Psoas muscle (tissue), 8 donors: Measurements from ENCODE around the gene CCDC57. TPM values are rescaled to one million over a fixed set of nuclear protein-coding genes. Genes with fewer than 3 reads are reported as not detected.

ENCODE experiments used
- ATAC-seq, 4 donors: fragments of 200-7000 bp; cut with Tn5 transposase; one replicate each; pipeline ENCODE4 v1.9.1; 2020; ENCODE audit warnings: moderate library complexity in 3 of 4, mild to moderate bottlenecking in 2 of 4
- DNase-seq, 2 donors: peaks; one replicate each; pipeline ENCODE4 v3.0.0-alpha.2; 2020
- H3K27ac ChIP-seq: fragments of 200-600 bp; one replicate; pipeline ENCODE4 v1.8.0; 2022
- H3K27me3 ChIP-seq, 3 donors: fragments of 200-600 bp in 1 of 3; one replicate each; pipeline versions ENCODE4 v1.6.1 to v1.8.0; 2013 to 2022; ENCODE audit warnings: low read length in 2 of 3, mild to moderate bottlenecking in 2 of 3, moderate library complexity in 1 of 3; ENCODE audit not compliant: insufficient read depth in 3 of 3
- H3K36me3 ChIP-seq, 2 donors: fragments of 200-600 bp in 1 of 2; one replicate each; pipeline versions ENCODE4 v1.6.1 to v1.8.0; 2013 to 2022; ENCODE audit warnings: low read depth in 1 of 2, mild to moderate bottlenecking in 1 of 2, moderate library complexity in 1 of 2; ENCODE audit not compliant: insufficient read depth in 1 of 2
- H3K4me1 ChIP-seq: fragments of 200-600 bp; one replicate; pipeline ENCODE4 v1.8.0; 2022
- H3K4me3 ChIP-seq: fragments of 200-600 bp; one replicate; pipeline ENCODE4 v1.8.0; 2022; ENCODE audit warnings: mild to moderate bottlenecking
- H3K9me3 ChIP-seq: fragments of 200-600 bp; one replicate; pipeline ENCODE4 v1.8.0; 2022
- CTCF ChIP-seq: fragments of 200-600 bp; IDR thresholded peaks from one replicate; pipeline ENCODE4 v1.8.0; 2022; ENCODE audit warnings: antibody characterized with exemption
- WGBS, 3 donors: extraction: QIAGEN DNeasy Blood & Tissue Kit; methylation state at CpG; one replicate each; pipeline versions ENCODE4 v1.1.6 to v1.1.7; 2013; 5-methylcytosine and 5-hydroxymethylcytosine counted together
- intact Hi-C, 2 donors: fragments of 100-400 bp; cut with DNase I; formaldehyde crosslinking; loops; one replicate each; pipeline versions ENCODE4 v1.11.0 to v1.14.2; 2022
- polyA plus RNA-seq, 3 donors: library from polyadenylated mRNA; stranded (reverse); fragments of 200-250 nt; gene quantifications; one replicate each; pipeline ENCODE4 v1.2.3, GENCODE V29; 2013
- total RNA-seq, 4 donors: library from RNA; stranded (reverse); fragmentation: NEBNext Ultra II Directional in 2 of 4; extraction: Animal tissue kit (Norgen Biotek cat#: 25700) in 2 of 4; gene quantifications; one replicate each; pipeline versions ENCODE4 v1.2.1 to v1.2.4, GENCODE V29; 2021 to 2023
- donor health status: healthy with polysubstance abuse.
- donor health status: DM: no; HTN: no; CAD: no; lungs with moderate emphysema.
- donor health status: Bipolar disorder and iron deficiency.
- donor health status: healthy.
- donor health status: DM: yes; HTN: yes; CAD: no.
- donor health status: DM: no; HTN: no; CAD: no.
- donor health status: DM: no; HTN: no; CAD: no.
- donor health status: DM: yes; HTN: yes; CAD: no.

Gene CCDC57
- total and polyA plus RNA-seq, 7 donors, result 7.2 to 15.3 (median 11.1) TPM

DNA sequence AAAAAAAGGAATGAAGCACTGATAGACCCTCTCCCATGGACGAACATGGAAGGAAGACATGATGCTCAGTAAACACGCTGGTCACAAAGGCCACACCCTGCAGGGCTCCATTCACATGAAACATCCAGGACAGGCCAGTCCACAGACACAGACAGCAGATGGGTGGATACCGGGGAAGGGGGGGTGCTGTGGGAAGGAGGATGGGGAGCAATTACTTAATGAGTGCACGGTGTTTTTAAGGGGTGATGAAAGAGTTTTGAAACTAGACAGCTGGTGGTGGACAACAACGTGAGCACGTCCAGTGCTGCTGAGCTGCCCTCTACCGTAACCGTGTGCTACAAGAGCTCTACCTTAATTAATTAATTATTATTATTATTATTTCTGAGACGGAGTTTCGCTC lies 10.2 kb upstream of the CCDC57 start:
- no peak for DNase-seq
- WGBS, 3 donors, result 61 to 71% (median 67%) methylated on average over 10 of the region's 10 CpGs

GRCh38 chr17:82221341-82221902 lies 8.8 kb upstream of the CCDC57 start:
- ATAC-seq, result no peak

More for the DNA sequence above, 10.2 kb upstream of the CCDC57 start:
- intact Hi-C loops, result no loop called here
- Histone ChIP-seq H3K9me3 (no peaks in the 10 kb centered on the region), H3K4me3 (no peak overlapping the region), H3K27ac (no peak overlapping the region), H3K4me1 (peaks cover 18% of the 10 kb centered on the region), H3K27me3 (no peaks in the 10 kb centered on the region), H3K36me3 (no peaks in the 10 kb centered on the region)
- no peak for TF ChIP-seq CTCF
- ATAC-seq, result no peak

DNA sequence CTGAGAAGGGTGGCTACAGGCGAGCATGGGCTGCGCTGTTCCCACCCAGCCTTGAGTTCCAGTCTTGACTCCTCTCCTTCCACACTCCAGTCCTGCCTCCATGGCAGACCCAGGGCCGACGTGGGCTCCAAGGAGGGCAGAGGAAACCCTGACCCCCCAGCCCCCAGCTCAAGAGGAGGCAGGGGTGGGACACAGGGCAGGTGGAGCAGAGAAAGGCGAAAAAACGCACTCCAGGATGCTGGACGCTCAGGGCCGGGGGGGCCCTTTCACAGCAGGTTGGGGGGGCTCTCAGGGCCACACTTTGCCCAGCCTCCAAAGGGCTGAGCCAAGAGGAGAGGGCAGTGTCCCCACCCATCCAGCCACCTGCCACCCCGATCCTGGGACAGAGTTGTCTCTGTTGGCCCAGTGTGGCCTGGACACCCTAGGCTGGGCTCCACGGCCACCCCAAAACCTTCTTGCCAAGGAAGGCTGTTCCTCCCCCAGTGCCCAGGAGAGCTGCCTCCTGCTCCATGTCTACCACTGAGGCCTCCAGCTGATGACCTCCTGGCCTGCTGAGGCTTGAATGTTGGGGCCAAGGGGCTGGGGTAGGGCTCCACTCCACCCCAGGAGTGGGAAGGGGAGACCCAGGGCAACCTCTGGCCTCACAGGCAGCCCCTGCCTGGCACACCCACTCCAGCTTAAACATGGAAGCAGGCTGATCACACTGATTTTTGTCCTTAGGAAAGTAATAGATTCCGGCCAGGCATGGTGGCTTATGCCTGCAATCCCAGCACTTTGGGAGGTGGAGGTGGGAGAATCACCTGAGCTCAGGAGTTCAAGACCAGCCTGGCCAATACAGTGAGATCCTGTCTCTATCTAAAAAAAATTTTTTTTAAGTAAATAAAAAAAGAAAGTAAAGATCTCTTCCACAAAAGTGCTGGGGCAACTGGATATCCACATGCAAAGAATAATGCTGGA lies 7.4 kb upstream of the CCDC57 start:
- intact Hi-C loops, result no loop called here
- TF ChIP-seq CTCF, result no peak
- WGBS, 3 donors, result 83 to 92% (median 84%) methylated on average over 7 to 11 of the region's 11 CpGs

More at GRCh38 chr17:82221341-82221902, 8.8 kb upstream of the CCDC57 start:
- WGBS, 3 donors, result 72 to 84% (median 74%) methylated on average over 10 of the region's 10 CpGs
- Histone ChIP-seq H3K27me3 (no peaks in the 10 kb centered on the region), H3K4me1 (peaks cover 28% of the 10 kb centered on the region), H3K4me3 (no peak overlapping the region), H3K36me3 (no peaks in the 10 kb centered on the region), H3K27ac (no peak overlapping the region), H3K9me3 (no peaks in the 10 kb centered on the region)
- no peak for TF ChIP-seq CTCF
- DNase-seq, result no peak
- intact Hi-C loops, result no loop called here

GRCh38 chr17:82219083-82219482 lies 6.4 kb upstream of the CCDC57 start:
- Histone ChIP-seq H3K4me1 (peaks cover 17% of the 10 kb centered on the region), H3K27ac (no peak overlapping the region), H3K36me3 (no peaks in the 10 kb centered on the region), H3K9me3 (no peaks in the 10 kb centered on the region), H3K27me3 (no peaks in the 10 kb centered on the region), H3K4me3 (no peak overlapping the region)
- TF ChIP-seq CTCF, result no peak
- DNase-seq, result no peak
- ATAC-seq, result no peak
- 88 to 93% (median 89%) methylated on average over 3 to 7 of the region's 7 CpGs for WGBS, 3 donors
- intact Hi-C loops, result no loop called here

More for the DNA sequence above, 7.4 kb upstream of the CCDC57 start:
- Histone ChIP-seq H3K4me3 (no peak overlapping the region), H3K9me3 (no peaks in the 10 kb centered on the region), H3K27me3 (no peaks in the 10 kb centered on the region), H3K4me1 (peaks cover 21% of the 10 kb centered on the region), H3K27ac (no peak overlapping the region), H3K36me3 (no peaks in the 10 kb centered on the region)
- no peak for DNase-seq
- ATAC-seq, result no peak
